PC-9 (cell line): Measurements from ENCODE around the gene SST. TPM values are rescaled to one million over a fixed set of nuclear protein-coding genes. Genes with fewer than 3 reads are reported as not detected.

Source experiments
- Bru-seq: library from RNA; stranded (reverse); fragments of 400-500 nt; gene quantifications from one replicate; lab custom pipeline; 2021; lab: Mats Ljungman, UMichigan
- BruChase-seq, 2 experiments: library from RNA; stranded (reverse); fragments of 400-500 nt; gene quantifications; one replicate each; lab custom pipeline; 2021; lab: Mats Ljungman, UMichigan
- BruUV-seq: library from RNA; stranded (reverse); fragments of 400-500 nt; replicated peaks from 2 replicates; lab custom pipeline; 2021; lab: Mats Ljungman, UMichigan
- CTCF ChIA-PET: fragments of 300-600 bp; sonication (Branson Sonifier 250); formaldehyde crosslinking; loops from one replicate; lab custom pipeline; 2022; ENCODE audit warnings: antibody characterized with exemption; lab: Charles Lee
- POLR2A ChIA-PET: fragments of 300-600 bp; sonication (Branson Sonifier 250); formaldehyde crosslinking; loops from one replicate; lab custom pipeline; 2022; ENCODE audit warnings: antibody characterized with exemption; ENCODE audit not compliant: unreplicated experiment; lab: Charles Lee
- DNase-seq, 2 experiments: peaks; one replicate each; pipeline versions ENCODE4 v3.0.0 to v3.0.0-alpha.2; 2015 to 2022; ENCODE audit warnings: mixed read lengths in 1 of 2
- H2AFZ ChIP-seq: fragments of 200-600 bp; sonication (generic); 2 replicates; pipeline ENCODE4 v1.8.1; 2017; ENCODE audit warnings: antibody characterized with exemption
- H3F3A ChIP-seq: fragments of 200-600 bp; sonication (generic); 2 replicates; pipeline ENCODE4 v1.8.1; 2017; ENCODE audit warnings: antibody characterized with exemption, mild to moderate bottlenecking, low read depth; ENCODE audit not compliant: insufficient read depth
- H3K27ac ChIP-seq: fragments of 200-600 bp; sonication (generic); 2 replicates; pipeline ENCODE4 v1.6.1; 2016; ENCODE audit warnings: mixed run types
- H3K27me3 ChIP-seq: fragments of 200-600 bp; sonication (generic); 2 replicates; pipeline ENCODE4 v1.6.1; 2016; ENCODE audit warnings: low read depth, mixed run types; ENCODE audit not compliant: insufficient read depth
- H3K36me3 ChIP-seq: fragments of 200-600 bp; sonication (generic); 2 replicates; pipeline ENCODE4 v1.6.1; 2016; ENCODE audit warnings: low read depth, mixed run types
- H3K4me1 ChIP-seq: fragments of 200-600 bp; sonication (generic); replicated peaks from 2 replicates; pipeline ENCODE4 v1.6.1; 2016; ENCODE audit warnings: mixed run types; ENCODE audit not compliant: insufficient read depth
- H3K4me2 ChIP-seq: fragments of 200-600 bp; sonication (generic); 2 replicates; pipeline ENCODE4 v1.6.1; 2017; ENCODE audit warnings: mixed run types
- H3K4me3 ChIP-seq: fragments of 200-600 bp; sonication (generic); 2 replicates; pipeline ENCODE4 v1.6.1; 2016; ENCODE audit warnings: mixed run types
- H3K79me2 ChIP-seq: fragments of 200-600 bp; sonication (generic); 2 replicates; pipeline ENCODE4 v1.6.1; 2017; ENCODE audit warnings: low read depth, mixed run types
- H3K9me2 ChIP-seq: fragments of 200-600 bp; sonication (generic); 2 replicates; pipeline ENCODE4 v1.8.1; 2017; ENCODE audit warnings: mild to moderate bottlenecking; ENCODE audit not compliant: insufficient read depth
- H3K9me3 ChIP-seq: fragments of 200-600 bp; sonication (generic); 2 replicates; pipeline ENCODE4 v1.8.1; 2016; ENCODE audit warnings: low read depth; ENCODE audit not compliant: insufficient read depth
- H4K20me1 ChIP-seq: fragments of 200-600 bp; sonication (generic); 2 replicates; pipeline ENCODE4 v1.8.1; 2017; ENCODE audit not compliant: insufficient read depth
- CTCF ChIP-seq: fragments of 200-600 bp; sonication (generic); conservative IDR thresholded peaks from 2 replicates; pipeline ENCODE4 v1.6.1; 2017; ENCODE audit warnings: mixed run types, antibody characterized with exemption, mild to moderate bottlenecking, moderate library complexity
- EZH2 ChIP-seq: fragments of 200-600 bp; sonication (generic); IDR thresholded peaks from 2 replicates; pipeline ENCODE4 v1.8.0; 2017; ENCODE audit warnings: antibody characterized with exemption, low read depth
- intact Hi-C: fragments of 100-400 bp; cut with micrococcal nuclease; formaldehyde crosslinking; loops from one replicate; pipeline ENCODE4 v1.10.0; 2022; ENCODE audit not compliant: unreplicated experiment
- long read RNA-seq: library from polyadenylated mRNA; stranded (forward); transcript quantifications from one replicate; pipeline ENCODE4 v2.0.0, GENCODE V29; 2022
- total RNA-seq: library from RNA; stranded (reverse); gene quantifications from 2 replicates; pipeline ENCODE4 v1.2.3, GENCODE V29; 2021

Gene SST
- total RNA-seq, result not detected in 2 replicates
- not detected for Bru-seq, nascent RNA
- not detected for BruChase-seq, experiment 1, labeled RNA remaining after a 2-hour chase
- not detected for BruChase-seq, experiment 2, labeled RNA remaining after a 6-hour chase
- long read RNA-seq, result 0 reads

- H3K27me3 ChIP-seq, result peaks cover 93% of the 10 kb centered on the region
- H3K27ac ChIP-seq, result no peak within 1 kb of the TSS
- H3K36me3 ChIP-seq, result no peaks in the 10 kb centered on the region
- H3K4me3 ChIP-seq, result no peak within 1 kb of the TSS
- no peaks in the 10 kb centered on the region for H3K79me2 ChIP-seq
- ChIA-PET POLR2A (interaction anchor here (0.7 kb wide), 1 partner anchor 620 kb away, joined by 5 read pairs; no protein-coding TSS in a partner anchor), CTCF (no interaction called here)
- peak in 1 of 2 experiments; percentile 15 for DNase-seq
- no peaks in the 10 kb centered on the region for H4K20me1 ChIP-seq
- BruUV-seq, result no TSS peak
- no peaks in the 10 kb centered on the region for H3F3A ChIP-seq
- TF ChIP-seq EZH2 (no peak), CTCF (no peak)
- H3K9me3 ChIP-seq, result no peaks in the 10 kb centered on the region
- no peaks in the 10 kb centered on the region for H3K4me1 ChIP-seq
- H3K9me2 ChIP-seq, result no peaks in the 10 kb centered on the region
- intact Hi-C loops, result no loop called here
- no peak within 1 kb of the TSS for H3K4me2 ChIP-seq
- no peak within 1 kb of the TSS for H2AFZ ChIP-seq
Measured at GRCh38 chr3:187669675-187670504, at the start of gene SST. Gene SST, minus strand, starts transcription at chr3:187670394. Its CDS starts 103 bp downstream, at chr3:187670291.

GRCh38 chr3:187719628-187720336 lies 49.6 kb upstream of the SST start:
- Histone ChIP-seq H2AFZ (no peak overlapping the region), H3K27ac (no peak overlapping the region)
- CTCF ChIA-PET, result interaction anchor here (0.6 to 1.0 kb wide), 2 partner anchors 400 to 653 kb away, joined by 3 to 17 read pairs; no protein-coding TSS in a partner anchor

More at GRCh38 chr3:187719628-187720336, 49.6 kb upstream of the SST start:
- H3K27me3 ChIP-seq, result no peaks in the 10 kb centered on the region
- intact Hi-C loops, result loop anchor here (10.0 kb wide), 3 partner anchors 1105 to 1735 kb away; partner anchors contain the start of genes AHSG and CRYGS
- peaks cover 34% of the 10 kb centered on the region for H3F3A ChIP-seq
- DNase-seq, result no peak
- no peaks in the 10 kb centered on the region for H3K9me2 ChIP-seq
- no peak overlapping the region for H3K4me2 ChIP-seq
- H3K4me1 ChIP-seq, result no peaks in the 10 kb centered on the region
- TF ChIP-seq EZH2 (no peak), CTCF (no peak)
- POLR2A ChIA-PET, result interaction anchor here (0.6 kb wide), 2 partner anchors 211 to 1208 kb away, joined by 3 to 6 read pairs; no protein-coding TSS in a partner anchor
- H3K4me3 ChIP-seq, result no peak overlapping the region
- peaks cover 12% of the 10 kb centered on the region; the same call in 1 of the 2 replicates for H4K20me1 ChIP-seq
- H3K36me3 ChIP-seq, result peaks cover 24% of the 10 kb centered on the region
- no TSS peak for BruUV-seq
- H3K79me2 ChIP-seq, result no peaks in the 10 kb centered on the region
- H3K9me3 ChIP-seq, result no peaks in the 10 kb centered on the region
